ENCODE data around the gene HK2.

The HK2 gene

GRCh38 chr2:74860521-74860920 is 26.6 kb downstream of the HK2 start:
- no peak for DNase-seq

DNA sequence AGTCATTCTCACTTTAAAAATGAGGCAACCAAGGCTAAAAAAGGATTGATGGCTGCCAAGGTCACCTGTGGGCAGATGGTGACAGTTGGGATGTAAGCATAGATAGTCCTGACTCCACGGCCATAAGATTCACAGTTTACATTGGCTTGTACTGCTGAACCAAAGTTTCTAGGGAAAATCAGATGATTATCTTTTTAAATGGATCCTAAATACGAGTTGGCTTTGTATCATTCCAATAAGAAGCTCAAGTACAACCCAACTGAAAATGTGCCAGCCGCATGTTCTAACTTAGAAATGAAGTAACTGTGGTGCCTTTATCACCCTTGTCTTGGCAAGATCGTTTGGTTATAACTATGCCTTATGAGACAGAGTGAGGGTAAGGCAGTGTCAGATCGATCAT is 27.6 kb downstream of the HK2 start:
- no peak for DNase-seq

DNA sequence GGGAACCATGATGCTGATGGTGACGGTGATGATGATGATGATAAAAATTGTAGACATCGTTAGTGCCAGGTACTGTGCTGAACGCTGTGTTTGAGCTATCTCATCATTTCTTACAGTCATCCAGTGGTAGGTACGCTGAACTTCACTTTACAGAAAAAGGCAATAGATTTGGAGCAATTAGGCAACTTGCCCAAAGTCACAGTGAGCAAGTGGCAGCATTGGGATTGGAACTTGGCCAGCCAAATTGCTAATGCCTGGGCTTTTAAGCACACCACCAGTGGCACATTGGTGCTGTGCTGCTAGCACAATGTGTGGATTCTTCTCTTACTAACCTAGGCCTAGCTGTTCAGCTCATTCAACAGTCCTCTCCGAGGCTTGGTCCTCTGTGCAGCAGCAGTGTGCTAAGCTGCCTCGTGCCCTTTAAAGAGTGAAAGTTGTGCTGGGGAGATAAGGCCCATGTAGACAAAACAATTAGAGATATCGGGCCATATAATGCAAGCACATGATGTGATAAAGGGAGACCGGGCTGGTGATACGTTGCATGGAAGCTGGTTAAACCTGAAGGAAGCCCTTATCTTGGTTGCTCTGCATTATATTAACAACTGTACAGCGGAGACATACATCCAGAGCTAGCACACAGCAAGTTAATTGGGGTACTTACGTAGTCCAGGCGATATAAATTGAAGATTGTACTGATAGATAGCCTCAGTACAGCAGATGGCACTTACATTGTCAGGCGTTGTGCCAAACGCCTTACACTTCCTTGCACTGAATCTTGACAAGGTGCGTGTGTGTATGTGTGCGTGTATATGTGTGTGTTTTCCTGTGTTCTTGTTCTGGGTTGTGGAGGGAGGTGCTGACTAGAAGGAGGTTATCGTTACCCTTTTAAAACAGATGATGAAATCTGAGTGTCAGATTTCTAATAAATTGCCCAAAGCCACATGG is 28.4 kb downstream of the HK2 start:
- DNase-seq: peak; percentile 97

DNA sequence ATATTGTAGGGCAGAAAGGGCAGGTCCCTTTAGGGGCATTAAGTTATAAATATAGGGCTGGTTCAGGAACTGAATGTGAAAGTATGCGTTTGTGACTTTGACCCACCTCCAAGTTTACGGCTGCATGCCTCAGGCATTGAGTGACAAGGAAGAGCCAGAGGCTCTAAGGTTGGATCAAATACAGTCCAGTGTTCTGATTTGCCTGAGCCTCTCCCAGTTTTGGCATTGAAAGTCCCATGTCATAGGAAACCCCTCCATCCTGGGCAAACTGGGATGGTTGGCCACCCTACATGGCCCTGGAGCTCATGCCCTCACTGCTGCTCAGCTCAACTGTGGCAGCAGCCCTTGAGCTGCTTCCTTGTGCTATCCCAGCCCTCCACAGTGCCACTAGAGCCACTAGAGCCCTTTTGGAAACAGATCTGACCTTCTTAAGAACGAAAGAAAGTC is 29.9 kb downstream of the HK2 start:
- DNase-seq: no peak

DNA sequence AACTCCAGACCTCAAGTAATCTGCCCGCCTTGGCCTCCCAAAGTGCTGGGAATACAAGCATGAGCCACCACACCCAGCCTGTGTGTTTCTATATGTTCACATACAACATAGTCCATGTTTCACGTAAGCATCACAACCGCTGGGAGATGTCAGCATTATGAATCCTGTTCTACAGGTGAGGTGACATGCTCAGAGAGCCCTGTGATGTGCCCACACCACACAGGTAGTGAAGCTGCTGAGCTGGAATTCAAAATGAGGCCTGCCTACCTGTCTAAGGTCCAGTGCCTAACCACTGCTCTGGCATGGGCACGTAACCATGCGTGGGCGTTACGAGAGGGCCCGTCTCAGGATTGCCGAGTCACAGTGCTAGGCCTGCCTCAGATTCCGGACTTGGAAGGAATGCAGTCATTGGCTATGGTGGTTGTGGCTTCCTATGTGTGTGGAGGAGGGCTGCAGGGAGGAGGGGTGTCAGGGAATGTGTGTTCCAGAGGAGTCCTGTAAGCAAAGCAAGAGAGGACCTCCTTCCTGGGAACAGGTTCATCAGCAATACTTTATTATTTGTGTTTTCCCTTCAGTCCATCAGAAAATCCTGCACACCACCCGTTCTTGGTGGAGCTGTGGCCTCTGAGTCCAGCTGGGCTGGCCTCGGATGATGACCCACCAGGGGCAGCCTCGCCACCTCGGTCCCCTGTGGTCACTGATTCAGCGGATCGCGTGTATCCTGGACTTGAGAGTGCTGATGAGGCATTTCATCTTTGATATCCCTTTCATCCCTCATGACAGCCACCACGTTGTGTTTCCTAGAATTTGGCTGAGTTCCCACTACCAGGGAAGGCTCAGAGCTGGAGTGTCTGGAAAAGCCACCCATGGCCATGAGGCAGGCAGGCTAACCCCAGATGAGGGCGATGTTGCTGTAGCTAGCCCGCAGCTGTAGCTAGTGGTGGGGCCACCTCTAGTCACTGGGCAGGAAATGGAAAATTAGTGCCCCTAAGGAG is 31.1 kb downstream of the HK2 start:
- DNase-seq: peak; percentile 61

DNA sequence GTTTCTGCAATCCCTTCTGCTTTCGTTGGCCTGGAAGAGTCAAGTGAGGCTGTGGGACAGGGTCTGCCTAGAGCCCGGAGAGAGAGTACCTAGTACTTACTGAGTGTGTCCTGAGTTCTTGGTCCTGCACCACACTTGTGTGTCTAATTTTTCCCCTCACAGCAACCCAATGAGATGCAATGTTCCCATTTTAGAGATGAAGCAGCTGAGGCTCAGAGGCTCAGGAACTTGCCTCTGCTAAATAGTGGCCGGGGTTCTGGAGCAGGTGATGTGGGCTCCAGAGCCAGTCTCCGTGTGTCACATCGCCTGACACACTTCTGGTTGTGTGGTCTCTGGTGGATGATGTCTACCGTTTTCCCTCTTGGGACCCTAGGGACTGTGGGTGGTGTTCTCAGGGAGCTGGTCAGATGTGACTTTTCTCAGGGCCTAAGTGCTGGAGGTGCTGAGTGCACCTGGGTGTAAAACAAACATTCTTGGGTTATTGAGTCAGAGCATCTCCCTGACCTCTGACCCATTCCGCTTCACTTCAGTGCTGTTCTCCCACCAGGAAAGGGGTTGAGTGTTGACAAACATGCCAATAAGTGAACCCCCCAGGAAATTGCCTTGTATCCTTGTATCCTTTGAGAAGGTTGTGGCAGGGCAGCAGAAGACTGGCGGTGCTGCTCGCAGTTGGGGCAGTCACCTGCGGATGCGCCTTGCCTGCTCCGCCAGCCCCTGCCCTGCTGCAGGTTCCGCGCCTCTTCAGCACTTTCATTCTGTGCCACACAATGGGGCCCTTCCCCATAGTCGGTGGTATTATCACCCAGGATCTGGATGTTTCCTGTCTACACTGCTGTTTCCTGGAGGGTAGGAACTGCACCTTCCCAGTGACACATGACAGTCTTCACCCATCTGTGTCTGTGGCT is 32.1 kb downstream of the HK2 start:
- no peak for DNase-seq

GRCh38 chr2:74867841-74868658 is 34.1 kb downstream of the HK2 start:
- DNase-seq: no peak

DNA sequence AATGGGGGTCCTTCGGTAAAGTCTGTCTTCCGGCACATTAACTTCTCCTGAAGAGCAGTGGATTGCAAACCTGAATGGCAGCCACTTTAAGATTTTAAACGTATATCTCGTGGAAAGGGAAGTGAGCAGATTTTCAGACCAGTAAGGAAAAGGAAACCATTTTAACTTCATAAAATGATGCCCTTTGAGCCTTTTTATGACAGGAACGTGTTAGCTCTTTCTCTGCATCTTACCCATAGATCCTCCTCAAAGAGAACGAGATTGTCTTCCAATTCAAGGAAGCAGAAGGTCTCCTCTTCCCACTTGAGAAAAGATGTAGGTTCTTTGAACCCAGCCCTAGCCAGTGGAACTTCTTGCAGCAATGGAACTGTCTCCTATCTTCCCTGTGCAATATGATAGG is 35.6 kb downstream of the HK2 start:
- no peak for DNase-seq

DNA sequence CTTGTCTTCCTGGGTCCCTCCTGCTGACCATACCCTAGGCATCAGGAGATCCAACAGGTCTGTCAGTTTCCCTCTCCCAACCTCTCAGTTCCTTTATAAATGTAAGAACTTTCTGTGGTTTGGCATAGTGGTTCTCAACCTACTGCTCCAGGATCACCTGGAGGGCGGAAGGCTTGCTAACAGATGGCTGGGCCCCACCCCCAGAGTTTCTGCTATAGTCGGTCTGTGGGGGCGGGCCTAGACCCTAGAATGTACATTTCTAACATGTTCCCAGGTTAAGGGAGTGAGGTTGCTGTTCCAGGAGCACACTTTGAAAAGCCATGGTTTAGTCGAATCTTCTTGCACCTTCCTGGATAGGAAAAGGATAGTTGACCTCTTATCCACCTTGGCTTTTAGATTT is 37.0 kb downstream of the HK2 start:
- DNase-seq: no peak

- DNase-seq: no peak
Observed at GRCh38 chr2:74871414-74871813, 37.5 kb downstream of the HK2 start.

GRCh38 chr2:74872389-74872836 is 38.5 kb downstream of the HK2 start:
- DNase-seq: no peak

GRCh38 chr2:74873012-74873665 is 39.2 kb downstream of the HK2 start:
- no peak for DNase-seq

- no peak for DNase-seq
Observed at GRCh38 chr2:74873678-74874640, 40.0 kb downstream of the HK2 start.

GRCh38 chr2:74876081-74876886 is 42.4 kb downstream of the HK2 start:
- DNase-seq: peak; percentile 73

- no peak for DNase-seq
Observed at GRCh38 chr2:74877376-74877775, 43.4 kb downstream of the HK2 start.

GRCh38 chr2:74877781-74878433 is 44.0 kb downstream of the HK2 start:
- DNase-seq: no peak

DNA sequence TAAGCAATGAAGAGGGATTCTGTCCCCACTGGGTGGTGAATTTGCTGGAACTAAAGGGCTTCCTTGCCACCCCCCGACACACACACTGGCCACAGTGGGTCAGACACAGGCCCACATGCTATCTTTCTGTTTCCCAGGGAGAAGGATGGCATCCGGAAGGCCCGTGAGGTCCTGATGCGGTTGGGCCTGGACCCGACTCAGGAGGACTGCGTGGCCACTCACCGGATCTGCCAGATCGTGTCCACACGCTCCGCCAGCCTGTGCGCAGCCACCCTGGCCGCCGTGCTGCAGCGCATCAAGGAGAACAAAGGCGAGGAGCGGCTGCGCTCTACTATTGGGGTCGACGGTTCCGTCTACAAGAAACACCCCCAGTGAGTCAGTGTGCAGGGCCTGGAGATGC is 44.6 kb downstream of the HK2 start:
- DNase-seq: no peak

- no peak for DNase-seq
Observed at GRCh38 chr2:74880054-74880728, 46.3 kb downstream of the HK2 start.
